HPDE6-E6E7 (cell line): ENCODE measurements around the gene ELL3.

Experiments used
- DNase-seq: peaks from one replicate; pipeline ENCODE4 v3.0.0; 2011; ENCODE audit warnings: missing footprints; ENCODE audit errors: extremely low spot score

ELL3 gene

GRCh38 chr15:43723151-43723550 lies 53.6 kb downstream of the ELL3 start:
- no peak for DNase-seq
